ENCODE results near the gene OPA1.
"Not testable (repeated sequence)": the region's sequence is repeated elsewhere in the genome, so short reads cannot be mapped to it uniquely, and the experiment has no call there.

The OPA1 gene

DNA sequence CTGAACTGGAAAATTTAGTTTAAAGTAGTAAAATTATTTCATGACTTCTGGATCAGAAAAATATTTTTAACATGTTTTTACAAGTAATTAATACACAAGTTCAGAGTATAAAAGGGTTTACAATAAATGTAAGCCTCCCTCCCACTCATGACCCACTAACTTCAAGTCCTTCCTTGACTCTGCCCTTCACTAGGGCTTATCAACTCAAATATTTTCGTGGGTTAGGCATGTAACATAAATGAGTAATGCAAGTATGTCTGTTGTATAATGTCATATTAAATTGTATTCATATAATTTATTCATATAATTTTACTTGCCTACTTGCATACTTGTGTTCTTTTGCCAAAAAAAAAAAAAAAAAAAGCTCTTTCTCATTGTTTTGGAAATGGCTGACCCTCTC lies 3.4 kb upstream of the OPA1 start:
- no peak for FAIRE-seq

GRCh38 chr3:193590088-193590856 lies 2.7 kb upstream of the OPA1 start:
- FAIRE-seq: no peak

- no peak for FAIRE-seq
Measured at GRCh38 chr3:193593668-193594030, 641 bp downstream of the OPA1 start.

DNA sequence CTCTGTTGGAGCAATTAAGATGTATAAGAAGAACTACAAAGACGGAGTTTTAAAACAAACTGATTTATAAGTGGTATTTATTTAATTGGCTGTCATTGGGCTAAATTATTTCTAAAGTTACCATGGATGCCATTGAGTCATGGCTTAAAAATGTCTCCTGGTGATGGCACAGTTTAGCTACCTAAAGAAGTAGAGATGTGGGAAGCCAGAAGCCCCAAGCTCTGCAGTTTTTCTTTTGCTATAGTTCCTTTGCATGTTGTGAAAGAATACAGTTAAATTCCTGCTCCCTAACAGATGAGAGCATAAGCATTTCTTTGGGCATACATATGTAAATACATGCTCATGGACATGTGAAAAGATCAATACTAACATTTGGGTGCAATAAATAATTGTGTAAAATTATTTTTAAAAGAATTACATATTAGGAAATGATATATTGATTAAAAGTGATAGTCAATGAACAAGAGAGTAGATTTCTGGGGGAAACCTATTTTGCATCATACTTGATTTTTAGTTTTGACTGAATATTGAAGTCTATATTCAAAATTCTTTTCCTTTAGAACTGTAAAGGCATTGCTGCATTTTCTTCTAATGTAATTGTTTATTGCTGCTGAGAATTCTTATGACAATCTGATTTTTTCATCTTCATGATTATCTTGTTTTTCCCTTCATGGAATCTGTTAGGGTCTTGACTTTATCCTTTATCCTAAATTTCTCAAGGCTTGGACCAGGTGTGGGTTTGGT lies 2.1 kb downstream of the OPA1 start:
- FAIRE-seq: no peak

DNA sequence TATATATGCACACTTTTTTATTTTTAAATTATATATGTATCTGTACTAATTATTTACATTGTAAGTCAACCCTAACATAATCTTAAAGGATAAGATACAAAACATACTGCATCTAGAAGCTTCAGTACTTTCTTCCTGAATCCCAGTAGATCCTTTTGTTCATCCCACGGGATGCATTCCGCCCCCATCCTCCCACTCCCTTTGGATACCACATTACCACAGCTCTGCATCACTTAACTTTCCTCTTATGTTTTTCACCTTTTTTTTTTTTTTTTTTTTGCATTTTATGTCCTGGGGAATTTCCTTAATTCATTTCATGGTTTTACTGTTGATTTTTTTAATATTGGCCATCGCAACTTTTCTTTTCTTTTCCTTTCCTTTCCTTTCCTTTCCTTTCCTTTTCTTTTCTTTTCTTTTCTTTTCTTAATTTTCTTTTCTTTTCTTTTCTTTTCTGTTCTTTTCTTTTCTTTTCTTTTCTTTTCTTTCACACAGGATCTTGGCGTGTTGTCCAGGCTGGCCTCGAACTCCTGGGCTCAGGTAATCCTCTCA lies 3.0 kb downstream of the OPA1 start:
- FAIRE-seq: no peak

GRCh38 chr3:193598202-193598601 lies 5.2 kb downstream of the OPA1 start:
- FAIRE-seq: no peak

- FAIRE-seq: no peak
Measured at GRCh38 chr3:193599393-193599792, 6.4 kb downstream of the OPA1 start.

DNA sequence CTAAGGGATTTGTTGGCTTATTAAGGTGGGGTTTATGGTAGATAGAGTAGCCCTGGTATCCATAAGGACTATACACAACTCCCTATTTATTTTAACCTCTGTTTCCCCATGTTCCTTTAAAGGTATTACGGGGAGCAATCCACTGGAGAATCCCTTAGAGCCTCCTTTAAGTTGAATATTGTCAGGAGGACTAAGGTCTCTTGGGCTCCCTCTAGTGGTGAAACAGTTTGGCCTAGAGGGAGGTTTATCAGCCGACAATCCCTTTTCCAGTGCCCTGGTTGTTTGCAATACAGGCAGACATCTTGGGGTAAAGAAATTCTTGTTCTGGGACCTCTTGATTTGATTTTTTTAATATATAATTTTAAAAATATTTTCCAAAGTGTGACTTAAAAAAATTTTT lies 12.9 kb downstream of the OPA1 start:
- no peak for FAIRE-seq

DNA sequence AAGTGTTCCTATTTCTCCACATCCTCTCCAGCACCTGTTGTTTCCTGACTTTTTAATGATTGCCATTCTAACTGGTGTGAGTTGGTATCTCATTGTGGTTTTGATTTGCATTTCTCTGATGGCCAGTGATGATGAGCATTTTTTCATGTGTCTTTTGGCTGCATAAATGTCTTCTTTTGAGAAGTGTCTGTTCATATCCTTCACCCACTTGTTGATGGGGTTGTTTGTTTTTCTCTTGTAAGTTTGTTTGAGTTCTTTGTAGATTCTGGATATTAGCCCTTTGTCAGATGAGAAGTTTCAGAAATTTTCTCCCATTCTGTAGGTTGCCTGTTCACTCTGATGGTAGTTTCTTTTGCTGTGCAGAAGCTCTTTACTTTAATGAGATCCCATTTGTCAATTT lies 13.9 kb downstream of the OPA1 start:
- FAIRE-seq: not testable (repeated sequence)

GRCh38 chr3:193610516-193610915 lies 17.5 kb downstream of the OPA1 start:
- FAIRE-seq: not testable (repeated sequence)

DNA sequence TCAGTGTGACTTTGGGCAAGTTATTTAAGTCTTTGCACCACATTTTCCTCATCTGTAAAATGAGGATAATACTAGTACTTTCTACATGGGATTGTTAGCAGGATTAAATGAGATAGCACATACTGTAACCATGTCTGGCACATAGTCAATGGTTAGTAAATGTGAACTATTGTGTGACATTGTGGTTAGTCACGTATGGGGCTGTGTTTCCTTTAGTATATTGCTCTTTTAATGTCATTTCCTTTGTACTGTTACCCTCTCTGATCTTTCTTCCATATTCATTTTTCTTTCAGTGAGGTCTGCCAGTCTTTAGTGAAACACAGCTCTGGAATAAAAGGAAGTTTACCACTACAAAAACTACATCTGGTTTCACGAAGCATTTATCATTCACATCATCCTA lies 21.4 kb downstream of the OPA1 start:
- FAIRE-seq: no peak

DNA sequence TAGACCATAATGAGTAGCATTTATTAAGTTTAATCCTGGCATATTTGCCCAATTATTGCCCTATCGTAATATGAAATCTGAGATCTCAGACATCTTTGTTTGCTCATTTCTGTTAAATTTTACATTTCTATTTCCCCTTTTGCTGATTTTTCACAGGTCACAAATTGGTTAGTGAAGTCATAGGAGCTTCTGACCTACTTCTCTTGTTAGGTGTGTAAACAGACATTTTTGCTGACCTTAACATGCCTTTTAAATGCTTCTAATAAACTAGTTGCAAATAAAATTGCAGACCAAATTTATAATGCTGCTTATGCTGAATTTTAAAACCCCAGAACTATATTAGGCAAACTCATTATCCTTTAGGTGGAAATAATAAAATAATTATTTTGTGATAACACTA lies 24.6 kb downstream of the OPA1 start:
- no peak for FAIRE-seq

GRCh38 chr3:193620057-193620456 lies 27.0 kb downstream of the OPA1 start:
- no peak for FAIRE-seq

GRCh38 chr3:193620650-193621049 lies 27.6 kb downstream of the OPA1 start:
- no peak for FAIRE-seq

GRCh38 chr3:193621127-193621526 lies 28.1 kb downstream of the OPA1 start:
- no peak for FAIRE-seq

GRCh38 chr3:193630005-193630404 lies 37.0 kb downstream of the OPA1 start:
- FAIRE-seq: no peak

DNA sequence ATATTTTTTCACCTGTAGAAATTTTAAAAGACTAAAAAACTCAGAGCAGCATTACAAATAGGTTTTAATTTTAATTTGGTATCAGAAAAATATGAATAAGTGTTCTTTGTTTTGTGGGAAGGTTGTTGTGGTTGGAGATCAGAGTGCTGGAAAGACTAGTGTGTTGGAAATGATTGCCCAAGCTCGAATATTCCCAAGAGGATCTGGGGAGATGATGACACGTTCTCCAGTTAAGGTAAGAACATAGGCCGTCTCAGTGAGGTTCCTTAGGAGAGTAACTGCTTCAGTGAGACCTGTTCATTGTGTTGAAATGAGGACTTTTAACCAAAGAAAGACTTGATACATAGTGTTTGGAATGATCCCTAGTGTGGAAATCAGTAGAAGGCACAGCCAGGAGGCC lies 44.8 kb downstream of the OPA1 start:
- no peak for FAIRE-seq

DNA sequence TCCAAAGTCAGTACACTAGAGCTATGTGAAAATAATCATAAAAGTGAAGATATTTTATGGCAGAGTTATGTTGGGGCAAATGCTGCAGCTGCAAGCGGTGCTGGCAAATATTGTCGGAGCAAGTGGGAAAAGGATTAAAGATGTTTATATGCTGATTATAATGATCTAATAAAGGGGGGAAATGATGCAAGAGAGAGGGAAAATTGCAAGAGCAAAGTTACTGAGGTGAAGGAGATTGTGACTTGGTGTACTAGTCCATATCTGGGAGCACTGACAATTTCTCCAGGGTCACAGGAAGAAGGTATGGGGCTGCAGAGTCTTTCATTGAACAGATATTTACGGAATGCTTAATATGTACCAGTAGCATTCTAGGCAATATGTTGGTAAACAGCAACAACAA lies 45.8 kb downstream of the OPA1 start:
- FAIRE-seq: no peak

DNA sequence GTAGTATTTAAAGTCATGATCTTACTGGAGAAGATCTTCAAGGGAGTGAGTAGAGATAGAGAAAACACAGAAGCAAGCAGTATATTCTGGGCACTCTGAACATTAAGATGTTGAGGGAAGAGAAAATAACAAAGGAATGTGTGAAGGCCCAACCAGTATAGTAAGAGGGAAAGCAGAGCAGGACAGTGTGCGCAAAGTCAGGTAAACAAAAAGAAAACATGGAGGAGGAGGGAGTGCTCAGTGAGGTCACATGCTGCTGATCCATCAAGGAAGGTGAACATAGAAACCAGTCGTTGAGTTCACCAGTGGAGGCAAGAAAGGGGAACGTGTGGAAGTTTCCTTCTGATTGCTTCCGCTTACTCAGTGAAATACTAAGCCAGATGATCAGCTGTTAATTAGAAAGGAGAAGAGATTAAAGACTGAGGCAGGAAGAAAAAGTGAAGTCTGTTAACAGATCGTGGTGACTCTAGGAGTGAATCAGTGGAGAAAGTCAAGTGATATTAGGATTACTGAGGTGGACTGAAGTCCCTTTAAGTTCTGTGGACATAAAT lies 47.2 kb downstream of the OPA1 start:
- no peak for FAIRE-seq

GRCh38 chr3:193640728-193641439 lies 47.9 kb downstream of the OPA1 start:
- FAIRE-seq: no peak

- no peak for FAIRE-seq
Measured at GRCh38 chr3:193641440-193641775, 48.4 kb downstream of the OPA1 start.

- FAIRE-seq: no peak
Measured at GRCh38 chr3:193645806-193646205, 52.8 kb downstream of the OPA1 start.

DNA sequence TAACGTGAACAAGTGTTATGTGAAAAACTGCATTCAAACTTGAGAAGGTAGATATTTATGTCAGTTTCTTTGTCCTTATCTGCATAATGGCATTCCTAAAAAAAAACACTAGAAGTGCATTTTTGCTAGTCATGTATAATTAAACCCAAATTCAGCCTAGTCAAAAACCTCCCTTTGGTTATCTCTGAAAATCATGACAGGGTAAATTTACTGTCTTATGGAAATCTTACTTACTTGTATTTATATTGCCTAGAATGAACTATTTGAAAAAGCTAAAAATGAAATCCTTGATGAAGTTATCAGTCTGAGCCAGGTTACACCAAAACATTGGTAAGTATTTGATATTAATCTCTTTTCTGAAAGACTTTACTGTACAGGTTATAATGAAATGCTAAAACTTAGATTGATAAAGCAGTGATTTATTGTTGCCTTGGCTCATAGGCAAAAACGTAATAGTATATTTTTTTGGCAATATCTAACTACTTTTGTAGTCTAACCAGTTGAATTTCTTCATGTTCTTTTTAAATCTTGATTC lies 55.6 kb downstream of the OPA1 start:
- no peak for FAIRE-seq

Data from colon (tissue), 2 donors.